Measurements from ENCODE around the gene RPL29.

Gene RPL29

DNA sequence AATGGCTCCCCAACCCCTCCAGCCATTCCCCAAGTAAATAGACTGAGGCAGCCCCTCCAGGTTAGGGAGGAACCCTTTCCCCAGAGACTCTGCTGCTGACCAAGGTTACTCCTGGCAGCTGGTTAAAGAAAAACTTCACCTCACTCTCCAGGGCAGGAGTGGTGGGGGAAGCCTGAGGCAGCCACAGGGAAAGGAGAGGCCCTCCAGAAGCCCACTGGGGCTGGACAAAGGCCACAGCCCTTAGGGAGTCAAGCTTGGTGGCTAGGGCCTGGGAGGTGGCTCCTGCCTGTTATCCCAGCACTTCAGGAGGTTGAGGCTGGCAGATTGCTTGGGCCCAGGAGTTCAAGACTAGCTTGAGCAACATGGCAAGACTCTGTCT, 11.4 kb downstream of the RPL29 start:
- no peaks in the 10 kb centered on the region for H3K27me3 Mint-ChIP-seq
- H3K4me3 Mint-ChIP-seq, result peak overlapping the region; percentile 93 to 94
- H3K9me3 Mint-ChIP-seq, result no peaks in the 10 kb centered on the region
- ATAC-seq (no peak), DNase-seq (no peak)
- peaks cover 69% of the 10 kb centered on the region for H3K4me1 Mint-ChIP-seq
- H3K27ac Mint-ChIP-seq, result no peak overlapping the region

GRCh38 chr3:51983578-51984268, 12.0 kb downstream of the RPL29 start:
- Mint-ChIP-seq H3K9me3 (no peaks in the 10 kb centered on the region), H3K27me3 (no peaks in the 10 kb centered on the region), H3K27ac (peak overlapping the region; percentile 92 to 97), H3K4me1 (peaks cover 64% of the 10 kb centered on the region), H3K4me3 (peak overlapping the region; percentile 93 to 94)
- no peak for DNase-seq
- peak; percentile 13 for ATAC-seq

GRCh38 chr3:51982838-51983577, 12.7 kb downstream of the RPL29 start, which contains the start of gene ACY1:
Gene ACY1, plus strand, starts transcription at chr3:51983535. Its CDS starts 530 bp downstream, at chr3:51984065.
- no peaks in the 10 kb centered on the region for H3K27me3 Mint-ChIP-seq
- ATAC-seq (peak; percentile 92), DNase-seq (peak; percentile 83 to 85)
- no peaks in the 10 kb centered on the region for H3K9me3 Mint-ChIP-seq
- peaks cover 62% of the 10 kb centered on the region for H3K4me1 Mint-ChIP-seq
- H3K4me3 Mint-ChIP-seq, result peak within 1 kb of the TSS; percentile 93 to 94
- H3K27ac Mint-ChIP-seq, result peak within 1 kb of the TSS; percentile 92 to 97

DNA sequence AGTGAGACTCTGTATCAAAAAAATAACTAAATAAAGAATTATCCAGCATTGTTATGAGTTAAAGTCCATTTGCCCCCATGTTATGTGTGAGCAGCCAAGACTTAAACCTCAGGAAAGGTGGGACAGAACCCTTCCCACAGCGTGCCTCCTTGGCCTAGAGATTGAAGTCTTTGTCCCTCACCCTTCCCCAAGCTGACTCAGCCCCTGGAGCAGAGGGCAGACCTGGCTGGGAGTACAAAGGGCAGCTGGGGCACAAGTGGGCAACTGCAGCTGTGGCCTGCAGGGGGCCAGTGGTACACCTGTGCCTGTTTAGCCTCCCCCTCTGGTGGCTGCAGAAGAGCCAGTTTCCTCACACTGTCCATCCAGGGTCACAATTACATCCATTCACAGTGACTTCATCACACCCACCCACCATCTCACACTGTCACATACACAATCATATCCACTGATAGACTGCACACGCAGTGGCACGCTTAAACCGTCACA, 13.3 kb downstream of the RPL29 start:
- Mint-ChIP-seq H3K9me3 (no peaks in the 10 kb centered on the region), H3K27me3 (no peaks in the 10 kb centered on the region), H3K4me3 (peak overlapping the region; percentile 93 to 94), H3K4me1 (peaks cover 68% of the 10 kb centered on the region), H3K27ac (peak overlapping the region; percentile 89 to 97)
- ATAC-seq (peak; percentile 65), DNase-seq (peak; percentile 45 to 61)

GRCh38 chr3:51980253-51980652, 15.4 kb downstream of the RPL29 start:
- no peak for ATAC-seq
- Mint-ChIP-seq H3K27ac (no peak overlapping the region), H3K4me1 (peaks cover 77% of the 10 kb centered on the region), H3K9me3 (no peaks in the 10 kb centered on the region), H3K4me3 (no peak overlapping the region), H3K27me3 (no peaks in the 10 kb centered on the region)
- no peak for DNase-seq

- DNase-seq (no peak), ATAC-seq (no peak)
- Mint-ChIP-seq H3K27ac (no peak overlapping the region), H3K4me1 (peaks cover 73% of the 10 kb centered on the region), H3K9me3 (no peaks in the 10 kb centered on the region), H3K4me3 (no peak overlapping the region), H3K27me3 (no peaks in the 10 kb centered on the region)
Observed at GRCh38 chr3:51978143-51978502, 17.6 kb downstream of the RPL29 start.

- Mint-ChIP-seq H3K27me3 (no peaks in the 10 kb centered on the region), H3K4me3 (peak overlapping the region; percentile 21 to 36), H3K4me1 (peaks cover 69% of the 10 kb centered on the region), H3K9me3 (no peaks in the 10 kb centered on the region), H3K27ac (peak overlapping the region in 1 of 2 donors; percentile 63)
- ATAC-seq (peak; percentile 47), DNase-seq (peak in 1 of 2 donors; percentile 38)
Observed at GRCh38 chr3:51977446-51978142, 18.1 kb downstream of the RPL29 start.

DNA sequence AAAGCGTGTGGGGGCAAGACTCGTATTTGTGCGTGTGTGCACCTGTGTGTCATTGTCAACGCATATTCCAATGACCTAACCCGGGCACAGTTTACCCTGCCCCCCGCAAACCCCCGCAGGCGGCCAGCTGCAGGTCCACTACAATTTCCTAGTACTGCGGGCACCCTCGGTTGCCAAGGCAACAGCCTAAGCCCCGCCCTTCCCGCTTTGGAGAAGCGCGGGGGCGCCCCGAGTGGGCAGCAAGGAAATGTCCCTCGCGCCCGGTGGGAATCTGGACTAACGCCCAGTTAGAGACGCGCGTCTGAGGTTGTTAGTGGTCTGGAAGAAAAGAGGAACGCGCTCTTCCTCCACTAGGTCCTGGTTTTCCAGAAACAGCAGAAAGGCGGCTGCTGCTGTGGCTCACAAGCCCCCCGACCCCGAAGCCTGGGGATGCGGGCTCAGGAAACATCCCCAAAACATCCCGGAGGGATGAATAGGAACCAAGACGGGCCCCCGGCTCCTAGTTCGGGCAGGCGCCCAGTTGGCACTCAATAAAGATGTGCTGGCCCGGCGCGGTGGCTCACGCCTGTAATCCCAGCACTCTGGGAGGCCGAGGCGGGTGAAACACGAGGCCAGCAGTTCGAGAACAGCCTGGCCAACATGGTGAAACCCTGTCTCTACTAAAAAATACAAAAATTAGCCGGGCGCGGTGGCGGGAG, 19.7 kb downstream of the RPL29 start:
- Mint-ChIP-seq H3K27ac (no peak overlapping the region), H3K27me3 (no peaks in the 10 kb centered on the region), H3K4me1 (peaks cover 59% of the 10 kb centered on the region), H3K4me3 (peak overlapping the region; percentile 84 to 100), H3K9me3 (no peaks in the 10 kb centered on the region)
- ATAC-seq (no peak), DNase-seq (peak in 1 of 2 donors; percentile 40)

- Mint-ChIP-seq H3K9me3 (no peaks in the 10 kb centered on the region), H3K4me3 (peak within 1 kb of the TSS; percentile 84 to 100), H3K27me3 (no peaks in the 10 kb centered on the region), H3K27ac (peak within 1 kb of the TSS; percentile 93 to 97), H3K4me1 (peaks cover 59% of the 10 kb centered on the region)
- DNase-seq (peak; percentile 75 to 76), ATAC-seq (peak; percentile 80)
Observed at GRCh38 chr3:51974963-51975851, 20.5 kb downstream of the RPL29 start, which contains the start of gene ABHD14A. Gene ABHD14A, plus strand, starts transcription at chr3:51975064. Its CDS starts 72 bp downstream, at chr3:51975136.

DNA sequence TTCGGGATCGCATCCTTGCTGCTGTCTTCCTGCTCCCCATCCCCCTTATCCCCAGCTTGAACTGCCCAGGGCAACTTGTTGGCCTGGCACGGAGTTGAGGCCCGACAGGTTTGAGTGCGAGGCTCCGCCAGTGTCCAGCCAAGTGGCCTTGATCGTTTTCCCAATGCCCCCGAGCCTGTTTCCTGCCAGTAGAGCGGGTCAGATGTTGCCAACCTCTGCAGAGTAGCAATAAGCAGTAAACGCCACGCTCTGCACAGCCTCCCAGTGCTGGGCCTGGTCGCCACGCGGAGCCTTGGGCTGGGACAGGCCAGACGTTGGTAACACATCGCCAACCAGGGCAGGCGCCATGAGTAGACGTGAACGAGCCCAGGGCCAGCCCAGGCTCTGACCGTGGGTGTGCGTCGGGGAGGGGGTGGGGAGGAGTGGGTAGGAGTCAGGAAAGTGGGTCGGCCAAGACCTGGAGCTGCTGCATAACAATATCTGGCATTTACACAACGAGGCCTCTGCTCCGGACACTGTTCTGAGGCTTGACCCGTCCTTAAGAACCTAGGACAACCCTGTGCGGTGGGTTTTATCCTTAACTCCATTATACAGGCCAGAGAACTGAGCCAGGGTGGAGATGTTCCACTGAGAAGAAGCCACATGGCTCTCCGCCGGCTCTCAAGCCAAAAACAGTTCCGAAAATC, 21.3 kb downstream of the RPL29 start:
- peaks cover 59% of the 10 kb centered on the region for H3K4me1 Mint-ChIP-seq
- DNase-seq, result peak in 1 of 2 donors; percentile 40
- peak overlapping the region; percentile 84 to 100 for H3K4me3 Mint-ChIP-seq

GRCh38 chr3:51971350-51971749, 24.3 kb downstream of the RPL29 start:
- Mint-ChIP-seq H3K9me3 (no peaks in the 10 kb centered on the region), H3K27ac (no peak overlapping the region), H3K27me3 (peaks cover under 1% of the 10 kb centered on the region), H3K4me1 (peaks cover 65% of the 10 kb centered on the region), H3K4me3 (no peak overlapping the region)
- ATAC-seq (no peak), DNase-seq (no peak)

More for the DNA sequence above, 21.3 kb downstream of the RPL29 start:
- peak; percentile 47 for ATAC-seq
- Mint-ChIP-seq H3K9me3 (no peaks in the 10 kb centered on the region), H3K27ac (peak overlapping the region; percentile 93 to 97), H3K27me3 (no peaks in the 10 kb centered on the region)

- Mint-ChIP-seq H3K27ac (no peak overlapping the region), H3K27me3 (peaks cover 7% of the 10 kb centered on the region), H3K4me3 (no peak overlapping the region)
Observed at GRCh38 chr3:51970606-51971300, 24.9 kb downstream of the RPL29 start.

DNA sequence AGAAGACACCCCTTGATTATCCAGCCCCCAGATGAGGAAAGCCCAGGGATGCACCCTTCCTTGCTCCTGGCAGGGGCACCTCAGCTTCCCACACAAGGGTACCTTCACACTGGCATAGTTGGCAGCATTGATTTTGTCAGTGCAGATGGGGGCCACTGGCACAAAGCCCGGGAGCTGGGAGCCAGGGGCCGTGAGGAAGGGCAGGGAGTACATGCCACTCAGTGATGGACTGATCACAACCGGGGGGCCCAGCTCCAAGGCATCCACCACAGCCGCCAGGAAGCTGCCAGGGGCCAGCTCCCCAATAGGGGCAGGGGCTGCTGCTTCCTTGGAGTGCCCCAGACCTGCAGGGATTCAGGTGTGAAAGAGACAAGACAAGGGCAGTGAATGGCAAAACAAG, 25.9 kb downstream of the RPL29 start:
- peaks cover 16% of the 10 kb centered on the region for H3K27me3 Mint-ChIP-seq
- H3K27ac Mint-ChIP-seq, result no peak overlapping the region
- no peak overlapping the region for H3K4me3 Mint-ChIP-seq
- ATAC-seq (no peak), DNase-seq (no peak)
- peaks cover 60% of the 10 kb centered on the region for H3K4me1 Mint-ChIP-seq
- H3K9me3 Mint-ChIP-seq, result no peaks in the 10 kb centered on the region

More at GRCh38 chr3:51970606-51971300, 24.9 kb downstream of the RPL29 start:
- Mint-ChIP-seq H3K9me3 (no peaks in the 10 kb centered on the region), H3K4me1 (peaks cover 65% of the 10 kb centered on the region)
- DNase-seq (no peak), ATAC-seq (no peak)
